ENCODE measurements around the gene SLC1A2. TPM values are rescaled to one million over a fixed set of nuclear protein-coding genes. Genes with fewer than 3 reads are reported as not detected.

Gene SLC1A2
- polyA plus RNA-seq, 4 donors: 0.27 to 0.92 (median 0.43) TPM

DNA sequence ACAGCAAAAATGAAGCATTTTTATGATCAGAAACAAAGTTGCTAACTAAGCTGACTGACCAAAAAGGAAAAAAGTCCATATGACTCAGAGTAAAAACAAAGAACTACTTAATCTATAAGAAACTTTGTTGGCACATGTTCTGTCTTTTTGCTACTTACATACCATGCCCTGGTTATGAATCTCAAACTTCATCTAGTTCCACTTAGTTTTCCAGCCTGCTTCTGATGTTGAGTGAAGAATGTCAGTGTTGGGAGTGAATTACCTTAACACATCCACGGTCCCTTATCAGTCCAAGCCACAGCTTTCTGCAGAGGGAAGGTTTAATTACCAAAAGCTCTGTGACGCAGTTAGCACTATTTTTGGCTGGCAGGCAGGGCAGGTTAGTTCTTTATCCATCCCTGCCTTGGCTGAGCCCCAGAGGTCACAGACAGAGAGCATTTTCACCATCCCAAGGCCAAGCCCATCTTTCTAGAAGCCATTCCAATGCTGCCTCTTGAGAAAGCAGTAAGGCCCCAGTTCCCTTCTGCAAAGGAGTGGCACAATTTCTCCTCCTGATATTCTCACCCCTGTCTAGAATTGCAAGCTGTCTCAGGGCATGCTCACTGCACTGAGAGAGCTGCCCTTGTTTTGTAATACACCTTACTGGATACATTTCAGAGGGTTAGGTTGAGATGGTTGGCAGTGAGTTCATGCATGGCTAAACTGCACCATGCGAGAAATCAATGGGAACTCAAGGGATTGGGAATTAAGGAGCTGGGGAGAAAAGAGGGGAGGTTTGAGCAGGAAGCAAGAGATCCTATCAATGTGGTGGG, 67.1 kb downstream of the SLC1A2 start:
- no peak for DNase-seq (ENCODE audit: low read depth in 4 of 4, low spot score in 2 of 4)

GRCh38 chr11:35349897-35350296, 69.5 kb downstream of the SLC1A2 start:
- DNase-seq (ENCODE audit: low read depth in 4 of 4, low spot score in 2 of 4): no peak

- no peak for DNase-seq (ENCODE audit: low read depth in 4 of 4, low spot score in 2 of 4)
Measured at GRCh38 chr11:35348898-35349687, 70.3 kb downstream of the SLC1A2 start.

DNA sequence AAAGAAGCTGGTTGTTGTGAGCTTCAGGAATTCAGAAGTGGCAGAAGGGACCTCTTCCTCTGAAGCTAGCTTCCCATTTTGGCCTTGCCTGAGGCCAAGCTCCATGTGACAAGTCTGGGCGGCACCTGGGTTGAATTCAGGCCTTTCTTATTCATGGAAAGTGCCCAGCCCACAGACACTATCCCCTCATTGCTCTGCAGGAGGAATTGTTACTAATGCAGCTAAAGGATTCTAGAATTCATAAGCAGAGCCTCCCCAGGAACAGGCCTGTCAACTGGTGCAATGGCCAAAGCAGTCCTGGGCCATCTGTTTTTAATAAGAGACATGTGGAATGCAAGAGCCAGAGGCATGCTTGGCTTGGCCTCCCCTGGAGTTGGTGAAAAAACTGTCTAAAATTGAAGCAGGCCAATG, 71.4 kb downstream of the SLC1A2 start:
- DNase-seq (ENCODE audit: low read depth in 4 of 4, low spot score in 2 of 4): no peak

GRCh38 chr11:35347173-35347878, 72.0 kb downstream of the SLC1A2 start:
- no peak for DNase-seq (ENCODE audit: low read depth in 4 of 4, low spot score in 2 of 4)

- no peak for DNase-seq (ENCODE audit: low read depth in 4 of 4, low spot score in 2 of 4)
Measured at GRCh38 chr11:35346472-35347156, 72.7 kb downstream of the SLC1A2 start.

DNA sequence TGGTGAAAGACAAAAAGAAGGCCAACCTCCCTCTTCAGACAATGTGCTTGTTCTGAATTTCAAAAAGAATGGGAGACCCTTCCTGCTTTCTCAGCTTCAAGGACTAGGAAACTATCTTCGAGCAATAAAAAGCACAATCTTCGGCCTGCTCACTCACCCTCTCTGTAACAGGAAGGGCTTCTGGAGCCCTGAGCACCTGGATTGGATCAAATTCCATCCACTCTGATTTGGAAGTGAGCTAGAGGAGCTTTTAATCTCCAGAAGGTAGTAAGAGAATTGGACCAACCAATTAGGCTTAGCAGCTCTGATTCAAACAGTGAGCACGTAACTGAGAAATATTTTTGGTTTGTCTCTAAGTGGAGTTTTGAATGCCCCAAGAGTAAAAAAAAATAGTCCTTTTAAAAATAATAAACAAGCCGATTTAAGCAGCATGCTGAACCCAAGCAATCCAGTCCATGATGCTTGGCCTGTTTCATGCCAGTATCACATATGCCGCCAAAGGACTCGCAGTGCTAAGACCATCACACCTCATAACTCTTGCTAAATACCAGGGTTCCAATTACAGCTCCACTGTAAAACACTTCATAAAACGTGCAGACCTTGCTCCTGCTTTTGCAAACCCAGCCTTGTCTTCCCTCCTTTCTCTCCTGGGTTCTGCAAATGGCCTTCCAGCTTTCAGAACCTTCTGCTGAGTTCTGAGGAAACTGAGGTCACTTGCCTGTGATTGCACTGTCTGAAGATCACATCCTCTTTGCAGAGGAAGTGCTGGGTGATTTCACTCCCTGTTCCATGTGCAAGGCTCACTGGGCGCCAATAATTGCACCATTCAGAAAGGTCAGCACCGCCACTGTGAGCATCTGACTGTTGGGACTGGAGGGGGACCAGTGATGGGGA, 74.4 kb downstream of the SLC1A2 start:
- peak in 3 of 4 donors; percentile 37 to 56 (median 45) for DNase-seq (ENCODE audit: low read depth in 4 of 4, low spot score in 2 of 4)

- no peak for DNase-seq (ENCODE audit: low read depth in 4 of 4, low spot score in 2 of 4)
Measured at GRCh38 chr11:35343033-35343598, 76.2 kb downstream of the SLC1A2 start.

DNA sequence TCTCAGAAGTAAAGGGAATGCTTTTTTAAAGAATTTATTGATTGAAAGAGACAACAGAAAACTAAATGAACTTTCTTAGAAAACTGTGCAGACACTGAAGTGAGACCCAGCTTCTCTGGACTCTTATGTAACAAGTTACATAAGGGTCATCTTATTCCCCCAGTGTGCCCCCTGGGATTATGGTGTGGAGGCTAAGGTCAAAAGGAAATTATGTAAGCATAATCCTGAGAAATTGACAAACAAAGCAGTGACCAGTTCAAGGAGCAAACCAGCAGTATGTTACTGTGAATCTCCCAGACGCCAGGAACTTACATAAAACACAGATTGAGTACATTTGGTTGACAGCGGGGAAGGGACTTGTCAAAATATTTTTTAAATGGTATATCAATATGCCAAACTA, 78.6 kb downstream of the SLC1A2 start:
- DNase-seq (ENCODE audit: low read depth in 4 of 4, low spot score in 2 of 4): no peak

GRCh38 chr11:35340071-35340470, 79.3 kb downstream of the SLC1A2 start:
- DNase-seq (ENCODE audit: low read depth in 4 of 4, low spot score in 2 of 4): no peak

DNA sequence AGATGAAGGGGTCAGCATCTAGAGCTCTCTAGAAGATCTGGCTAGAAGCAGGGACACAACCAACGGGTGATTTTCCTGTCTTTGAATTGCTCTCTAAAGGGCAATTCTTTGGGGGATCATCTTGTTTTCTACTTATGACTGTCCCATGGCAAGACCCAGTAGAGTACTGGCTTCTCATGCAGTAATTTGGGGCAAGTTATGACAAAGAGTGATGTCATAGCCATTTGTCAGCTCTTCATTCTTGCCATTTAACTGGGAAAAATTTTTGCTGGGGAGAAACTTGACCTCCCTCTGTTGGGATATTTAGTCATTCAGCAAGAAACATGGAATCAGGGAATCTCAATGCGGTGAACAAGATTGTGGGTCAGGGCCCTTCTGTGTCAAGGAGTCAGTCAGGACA, 80.4 kb downstream of the SLC1A2 start:
- no peak for DNase-seq (ENCODE audit: low read depth in 4 of 4, low spot score in 2 of 4)

DNA sequence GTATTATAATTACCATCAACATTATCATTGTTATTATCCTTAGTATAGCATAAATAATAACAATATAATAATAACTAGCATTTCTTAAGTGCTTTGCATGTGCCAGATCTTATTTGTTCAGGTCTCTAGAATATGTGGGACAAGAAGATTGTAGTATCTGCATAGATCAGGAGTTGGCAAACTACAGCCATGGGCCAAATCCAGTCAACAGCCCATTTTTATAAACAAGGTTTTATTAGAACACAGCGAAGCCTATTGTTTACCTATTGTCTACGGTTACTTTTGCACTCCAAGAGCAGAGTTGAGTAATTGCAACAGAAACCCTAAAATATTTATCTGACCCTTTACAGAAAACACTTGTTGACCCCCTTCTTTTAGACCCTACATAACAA, 81.4 kb downstream of the SLC1A2 start:
- DNase-seq (ENCODE audit: low read depth in 4 of 4, low spot score in 2 of 4): no peak

GRCh38 chr11:35337136-35337913, 82.0 kb downstream of the SLC1A2 start:
- DNase-seq (ENCODE audit: low read depth in 4 of 4, low spot score in 2 of 4): no peak

DNA sequence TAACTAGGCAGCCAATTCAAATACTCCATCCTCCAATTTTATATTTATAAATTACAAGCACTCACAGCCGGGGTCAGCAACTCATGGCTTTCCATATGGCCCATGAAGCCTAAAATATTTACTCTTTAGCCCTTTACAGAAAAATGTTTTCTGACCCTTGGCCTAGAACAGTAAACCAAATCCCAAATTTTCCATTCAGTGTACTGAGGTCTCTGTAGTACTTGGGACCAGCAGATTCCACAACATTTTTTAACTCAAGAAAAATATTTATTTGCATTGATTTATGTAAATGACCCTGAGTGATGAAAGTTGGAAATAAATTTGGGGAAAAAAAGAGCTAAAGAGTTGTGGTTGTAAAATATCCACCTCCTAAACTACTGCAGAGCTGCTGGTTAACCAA, 82.6 kb downstream of the SLC1A2 start:
- DNase-seq (ENCODE audit: low read depth in 4 of 4, low spot score in 2 of 4): peak in 2 of 4 donors; percentile 27 to 32

GRCh38 chr11:35335226-35335625, 84.1 kb downstream of the SLC1A2 start:
- no peak for DNase-seq (ENCODE audit: low read depth in 4 of 4, low spot score in 2 of 4)

DNA sequence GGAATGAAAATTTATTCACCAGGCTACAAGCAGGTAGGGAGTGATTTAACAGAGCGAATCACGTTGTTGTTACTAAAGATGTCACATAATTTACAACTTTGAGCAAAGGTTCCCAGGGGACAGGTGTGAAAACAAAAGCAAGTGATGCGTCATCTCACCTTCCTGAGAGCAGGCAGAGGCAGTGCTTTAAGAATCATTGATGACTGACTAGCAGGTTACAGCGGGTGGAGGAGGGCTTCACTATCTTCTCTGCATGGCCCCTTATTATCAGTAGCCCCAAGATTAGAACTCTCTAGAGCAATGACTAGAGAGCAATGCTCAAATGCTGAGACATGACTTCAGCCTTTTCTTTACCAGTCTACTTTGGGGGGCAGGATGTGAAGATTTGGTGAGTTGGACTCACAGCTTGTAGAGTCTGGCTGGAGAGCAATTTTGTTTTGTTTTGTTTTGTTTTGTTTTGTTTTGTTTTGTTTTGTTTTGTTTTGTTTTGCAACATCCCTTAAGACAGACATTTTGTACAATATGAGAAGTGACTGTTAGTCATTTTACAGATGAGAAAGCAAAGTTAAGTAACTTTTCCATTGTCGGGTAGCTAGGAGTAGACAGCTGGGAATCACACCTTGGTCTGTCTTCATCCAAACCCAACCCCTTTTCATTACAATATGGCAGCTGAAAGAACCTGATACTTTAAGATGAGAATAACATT, 84.8 kb downstream of the SLC1A2 start:
- no peak for DNase-seq (ENCODE audit: low read depth in 4 of 4, low spot score in 2 of 4)

DNA sequence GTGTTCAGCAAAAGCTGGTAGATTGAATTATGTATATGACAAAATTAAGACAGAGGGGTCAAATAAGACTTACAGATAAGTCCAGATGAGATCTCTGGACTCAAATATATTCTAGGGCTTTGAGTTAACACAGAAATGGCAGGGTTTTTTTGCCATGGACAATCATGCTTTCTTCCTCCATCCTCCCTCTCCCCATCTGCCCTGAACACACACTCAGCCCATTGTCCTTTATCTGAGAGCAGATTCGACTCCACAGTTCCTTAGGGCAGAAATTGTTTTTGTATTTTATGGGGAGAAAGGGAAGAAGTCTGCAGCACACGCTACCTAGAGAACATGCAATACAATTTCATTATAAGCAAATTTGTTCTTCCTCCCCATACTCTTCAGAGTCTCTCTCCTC, 86.8 kb downstream of the SLC1A2 start:
- no peak for DNase-seq (ENCODE audit: low read depth in 4 of 4, low spot score in 2 of 4)

GRCh38 chr11:35330931-35331330, 88.4 kb downstream of the SLC1A2 start:
- DNase-seq (ENCODE audit: low read depth in 4 of 4, low spot score in 2 of 4): no peak

Data from left renal cortex interstitium (tissue), 4 donors.